Endothelial cell of umbilical vein (primary cell): ENCODE results near the gene EFNA5. TPM values are rescaled to one million over a fixed set of nuclear protein-coding genes. Genes with fewer than 3 reads are reported as not detected.

Experiments used
- BruUV-seq: library from RNA; stranded (reverse); fragments of 400-500 nt; replicated peaks from 2 replicates; lab custom pipeline; 2021; lab: Mats Ljungman, UMichigan
- CTCF ChIA-PET: fragments of 300-600, 350-600 bp; sonication (Branson Sonifier 250); formaldehyde crosslinking; loops from one replicate; lab custom pipeline; 2021; ENCODE audit warnings: antibody characterized with exemption, inconsistent platforms; lab: Charles Lee
- POLR2A ChIA-PET: fragments of 300-600, 350-600 bp; sonication (Branson Sonifier 250); formaldehyde crosslinking; loops from one replicate; lab custom pipeline; 2021; ENCODE audit warnings: antibody characterized with exemption, inconsistent platforms; lab: Charles Lee
- DNase-seq: peaks from one replicate; pipeline ENCODE4 v3.0.0-alpha.2; 2011; ENCODE audit warnings: low read depth, low spot score
- FAIRE-seq: peaks from 2 replicates; lab custom pipeline; 2011; peaks lifted over from hg19 to GRCh38; lab: Jason Lieb, UNC
- H2AFZ ChIP-seq: 2 replicates; pipeline ENCODE4 v1.6.0; 2012; ENCODE audit warnings: low read depth, low read length, control low read depth, inconsistent platforms
- H3K27ac ChIP-seq: 2 replicates; pipeline ENCODE4 v1.5.1; 2011; ENCODE audit warnings: low read depth, mild to moderate bottlenecking, control low read depth, low read length, moderate library complexity; ENCODE audit not compliant: insufficient read depth
- H3K27me3 ChIP-seq, 2 experiments: 2 replicates each; pipeline versions ENCODE4 v1.6.0 to v1.6.1; 2011; ENCODE audit warnings: low read length in 2 of 2, mixed read lengths in 1 of 2; ENCODE audit not compliant: control insufficient read depth in 2 of 2, insufficient read depth in 2 of 2
- H3K36me3 ChIP-seq, 2 experiments: 2 replicates in 1 of 2; 3 replicates in 1 of 2; pipeline ENCODE4 v1.5.1; 2011; ENCODE audit warnings: low read length in 2 of 2, mild to moderate bottlenecking in 1 of 2, moderate library complexity in 1 of 2; ENCODE audit not compliant: control insufficient read depth in 2 of 2, insufficient read depth in 2 of 2; ENCODE audit errors: extremely low read depth in 1 of 2
- H3K4me1 ChIP-seq: 3 replicates; pipeline ENCODE4 v1.5.1; 2011; ENCODE audit warnings: mild to moderate bottlenecking, low read length; ENCODE audit not compliant: control insufficient read depth, insufficient read depth; ENCODE audit errors: extremely low read depth
- H3K4me2 ChIP-seq: 2 replicates; pipeline ENCODE4 v1.6.1; 2011; ENCODE audit warnings: low read length, control low read depth, mixed read lengths; ENCODE audit not compliant: insufficient read depth
- H3K4me3 ChIP-seq, 3 experiments: fragments of 200-600 bp in 1 of 3; sonication (generic), shearing (Covaris generic) in 1 of 3; replicated peaks in 1 of 3; 2 replicates each; pipeline ENCODE4 v1.5.1; 2011 to 2016; ENCODE audit warnings: control low read depth in 3 of 3, low read length in 3 of 3, mild to moderate bottlenecking in 2 of 3, inconsistent platforms in 1 of 3, low read depth in 1 of 3, moderate library complexity in 1 of 3; ENCODE audit not compliant: insufficient read depth in 1 of 3
- H3K79me2 ChIP-seq: 2 replicates; pipeline ENCODE4 v1.6.0; 2012; ENCODE audit warnings: low read length, inconsistent platforms; ENCODE audit not compliant: control insufficient read depth, insufficient read depth
- H3K9ac ChIP-seq: replicated peaks from 2 replicates; pipeline ENCODE3; 2011; ENCODE audit warnings: low read length, control low read depth; ENCODE audit not compliant: insufficient read depth; ENCODE audit errors: extremely low read depth
- H3K9me1 ChIP-seq: replicated peaks from 3 replicates; pipeline ENCODE4 v1.6.0; 2011; ENCODE audit warnings: mild to moderate bottlenecking, low read length; ENCODE audit not compliant: control insufficient read depth, insufficient read depth; ENCODE audit errors: extremely low read depth
- H3K9me3 ChIP-seq: replicated peaks from 2 replicates; pipeline ENCODE4 v1.5.1; 2012; ENCODE audit warnings: low read length, inconsistent platforms; ENCODE audit not compliant: control insufficient read depth, insufficient read depth
- H4K20me1 ChIP-seq: replicated peaks from 2 replicates; pipeline ENCODE3; 2011; ENCODE audit warnings: mild to moderate bottlenecking, low read length; ENCODE audit not compliant: control insufficient read depth, insufficient read depth; ENCODE audit errors: extremely low read depth
- EZH2 ChIP-seq: IDR thresholded peaks from 2 replicates; pipeline ENCODE4 v1.6.1; 2012; ENCODE audit warnings: borderline replicate concordance, low read depth, mild to moderate bottlenecking, moderate library complexity, low read length, inconsistent platforms; ENCODE audit not compliant: severe bottlenecking
- FOS ChIP-seq: IDR thresholded peaks from 2 replicates; pipeline ENCODE4 v1.6.1; 2011; ENCODE audit warnings: mild to moderate bottlenecking, low read length, moderate library complexity, borderline replicate concordance; ENCODE audit not compliant: insufficient read depth
- GATA2 ChIP-seq: IDR thresholded peaks from 2 replicates; pipeline ENCODE4 v1.7.0; 2011; ENCODE audit warnings: low read depth, mild to moderate bottlenecking, moderate library complexity, mixed read lengths, low read length; ENCODE audit not compliant: insufficient read length, insufficient read depth
- JUN ChIP-seq: IDR thresholded peaks from 2 replicates; pipeline ENCODE4 v1.6.1; 2011; ENCODE audit warnings: borderline replicate concordance, low read depth; ENCODE audit not compliant: insufficient read length, insufficient read depth
- MYC ChIP-seq: IDR thresholded peaks from one replicate; pipeline ENCODE4 v1.6.1; 2011; ENCODE audit warnings: mild to moderate bottlenecking, low read depth, low read length
- POLR2A ChIP-seq: IDR thresholded peaks from 2 replicates; pipeline ENCODE4 v1.6.1; 2012; ENCODE audit warnings: low read depth, mild to moderate bottlenecking, control low read depth, low read length
- POLR2AphosphoS5 ChIP-seq: IDR thresholded peaks from 2 replicates; pipeline ENCODE4 v1.6.1; 2012; ENCODE audit warnings: low read depth, mild to moderate bottlenecking, control low read depth, low read length, moderate library complexity; ENCODE audit not compliant: insufficient read depth
- dilution Hi-C: fragments of 300-500 bp; cut with MboI; formaldehyde crosslinking; loops from one replicate; pipeline ENCODE4 v1.15.0; 2019; ENCODE audit warnings: low sequenced_read_pairs; ENCODE audit not compliant: extremely low pct_ligation_motif_present
- intact Hi-C: fragments of 100-400 bp; cut with micrococcal nuclease; formaldehyde crosslinking; loops from one replicate; pipeline ENCODE4 v1.10.0; 2022
- polyA plus RNA-seq, 4 experiments: library from polyadenylated mRNA; depleted of rRNA in 3 of 4; stranded (reverse) in 3 of 4; unstranded in 1 of 4; fragments of >200 nt; gene quantifications; 2 replicates each; pipeline versions ENCODE4 v1.2.1 to v1.2.3, GENCODE V29; 2011 to 2012; ENCODE audit warnings: missing spikeins in 1 of 4
- total RNA-seq: library from RNA; stranded (reverse); gene quantifications from 2 replicates; pipeline ENCODE4 v1.2.3, GENCODE V29; 2021
- TF ChIP-seq, protein P1 (sequence below), 2 donors: IDR thresholded peaks; 1 replicate in 1 of 2; 2 replicates in 1 of 2; pipeline ENCODE4 v1.5.1; 2011; ENCODE audit warnings: low read length in 2 of 2, mild to moderate bottlenecking in 2 of 2, moderate library complexity in 2 of 2, control low read depth in 1 of 2, inconsistent platforms in 1 of 2, low read depth in 1 of 2; ENCODE audit not compliant: insufficient read depth in 1 of 2; ENCODE audit errors: extremely low read depth in 1 of 2
- TF ChIP-seq, protein P2 (sequence below): IDR thresholded peaks from 2 replicates; pipeline ENCODE4 v1.6.1; 2011; ENCODE audit not compliant: insufficient read depth, insufficient read length

The EFNA5 gene
- total and polyA plus RNA-seq, 2 donors (not counting 3 experiments of a cell fraction or from before 2014, with no cell fraction given): 13.6 to 22.1 TPM

DNA sequence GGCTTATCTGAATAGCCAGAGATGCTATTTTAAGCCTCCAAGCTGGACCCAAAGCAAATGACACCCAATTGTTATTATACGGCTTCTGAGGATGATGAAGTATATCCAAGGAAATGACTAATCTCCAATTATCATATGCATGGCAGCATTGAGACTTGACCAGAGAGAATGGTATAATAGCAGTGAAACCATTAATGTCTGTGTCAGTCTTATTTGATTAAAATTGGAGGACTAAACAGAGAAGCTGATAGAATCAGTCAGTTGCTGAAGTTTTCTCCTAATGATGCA, 200.5 kb downstream of the EFNA5 start:
- peak; percentile 64 for FAIRE-seq
- Histone ChIP-seq H3K9me3 (no peaks in the 10 kb centered on the region), H3K9me1 (no peaks in the 10 kb centered on the region), H3K9ac (peak overlapping the region; percentile 80), H3K4me1 (peaks cover 67% of the 10 kb centered on the region), H3K4me3 (no peak overlapping the region), H3K27ac (peak overlapping the region; percentile 97), H3K4me2 (peak overlapping the region; percentile 69), H3K79me2 (peaks cover 2% of the 10 kb centered on the region), H4K20me1 (no peaks in the 10 kb centered on the region), H3K36me3 (no peaks in the 10 kb centered on the region), H3K27me3 (no peaks in the 10 kb centered on the region), H2AFZ (no peak overlapping the region)
- ChIA-PET CTCF (interaction anchor here (1.0 to 6.5 kb wide), 3 partner anchors 9 to 102 kb away, joined by 3 to 57 read pairs (median 22); no protein-coding TSS in a partner anchor), POLR2A (interaction anchor here (0.5 to 3.1 kb wide), 2 partner anchors 44 to 105 kb away, joined by 3 to 20 read pairs; no protein-coding TSS in a partner anchor)
- dilution Hi-C loops: no loop called here
- TF ChIP-seq, protein P1, sequence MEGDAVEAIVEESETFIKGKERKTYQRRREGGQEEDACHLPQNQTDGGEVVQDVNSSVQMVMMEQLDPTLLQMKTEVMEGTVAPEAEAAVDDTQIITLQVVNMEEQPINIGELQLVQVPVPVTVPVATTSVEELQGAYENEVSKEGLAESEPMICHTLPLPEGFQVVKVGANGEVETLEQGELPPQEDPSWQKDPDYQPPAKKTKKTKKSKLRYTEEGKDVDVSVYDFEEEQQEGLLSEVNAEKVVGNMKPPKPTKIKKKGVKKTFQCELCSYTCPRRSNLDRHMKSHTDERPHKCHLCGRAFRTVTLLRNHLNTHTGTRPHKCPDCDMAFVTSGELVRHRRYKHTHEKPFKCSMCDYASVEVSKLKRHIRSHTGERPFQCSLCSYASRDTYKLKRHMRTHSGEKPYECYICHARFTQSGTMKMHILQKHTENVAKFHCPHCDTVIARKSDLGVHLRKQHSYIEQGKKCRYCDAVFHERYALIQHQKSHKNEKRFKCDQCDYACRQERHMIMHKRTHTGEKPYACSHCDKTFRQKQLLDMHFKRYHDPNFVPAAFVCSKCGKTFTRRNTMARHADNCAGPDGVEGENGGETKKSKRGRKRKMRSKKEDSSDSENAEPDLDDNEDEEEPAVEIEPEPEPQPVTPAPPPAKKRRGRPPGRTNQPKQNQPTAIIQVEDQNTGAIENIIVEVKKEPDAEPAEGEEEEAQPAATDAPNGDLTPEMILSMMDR (IDR thresholded peaks at IDR 0.05; ENCODE audit: extremely low read depth in 1 of 2, insufficient read depth in 1 of 2, low read depth in 1 of 2, low read length in 2 of 2): no peak
- TF ChIP-seq MYC (no peak), POLR2AphosphoS5 (peak; percentile 46), EZH2 (no peak), POLR2A (no peak), GATA2 (peak; percentile 81), JUN (peak; percentile 80), FOS (peak; percentile 34)
- TF ChIP-seq, protein P2, sequence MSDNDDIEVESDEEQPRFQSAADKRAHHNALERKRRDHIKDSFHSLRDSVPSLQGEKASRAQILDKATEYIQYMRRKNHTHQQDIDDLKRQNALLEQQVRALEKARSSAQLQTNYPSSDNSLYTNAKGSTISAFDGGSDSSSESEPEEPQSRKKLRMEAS: no peak
- intact Hi-C loops: no loop called here
- DNase-seq: peak; percentile 85
- BruUV-seq: no TSS peak
